ENCODE results near the gene CARM1.

GRCh38 chr19:10963865-10964264 is 92.5 kb downstream of the CARM1 start:
- TF ChIP-seq POLR2AphosphoS5 (IDR thresholded peaks at IDR 0.05; ENCODE audit: low read depth, low read length) (no peak), EZH2 (IDR thresholded peaks at IDR 0.05) (no peak), JUND (IDR thresholded peaks at IDR 0.05) (no peak), SP1 (IDR thresholded peaks at IDR 0.05; ENCODE audit: low read depth) (no peak), SRF (IDR thresholded peaks at IDR 0.05; ENCODE audit: low read depth) (no peak), TCF7L2 (IDR thresholded peaks at IDR 0.05; ENCODE audit: borderline replicate concordance, extremely low read depth, insufficient read depth, insufficient read length) (no peak), RAD21 (IDR thresholded peaks at IDR 0.05; ENCODE audit: low read depth) (no peak), CBX3 (IDR thresholded peaks at IDR 0.05; ENCODE audit: low read depth) (no peak), ZNF274 (IDR thresholded peaks at IDR 0.05; ENCODE audit: low read depth, low read length) (no peak)
- TF ChIP-seq, protein P1, sequence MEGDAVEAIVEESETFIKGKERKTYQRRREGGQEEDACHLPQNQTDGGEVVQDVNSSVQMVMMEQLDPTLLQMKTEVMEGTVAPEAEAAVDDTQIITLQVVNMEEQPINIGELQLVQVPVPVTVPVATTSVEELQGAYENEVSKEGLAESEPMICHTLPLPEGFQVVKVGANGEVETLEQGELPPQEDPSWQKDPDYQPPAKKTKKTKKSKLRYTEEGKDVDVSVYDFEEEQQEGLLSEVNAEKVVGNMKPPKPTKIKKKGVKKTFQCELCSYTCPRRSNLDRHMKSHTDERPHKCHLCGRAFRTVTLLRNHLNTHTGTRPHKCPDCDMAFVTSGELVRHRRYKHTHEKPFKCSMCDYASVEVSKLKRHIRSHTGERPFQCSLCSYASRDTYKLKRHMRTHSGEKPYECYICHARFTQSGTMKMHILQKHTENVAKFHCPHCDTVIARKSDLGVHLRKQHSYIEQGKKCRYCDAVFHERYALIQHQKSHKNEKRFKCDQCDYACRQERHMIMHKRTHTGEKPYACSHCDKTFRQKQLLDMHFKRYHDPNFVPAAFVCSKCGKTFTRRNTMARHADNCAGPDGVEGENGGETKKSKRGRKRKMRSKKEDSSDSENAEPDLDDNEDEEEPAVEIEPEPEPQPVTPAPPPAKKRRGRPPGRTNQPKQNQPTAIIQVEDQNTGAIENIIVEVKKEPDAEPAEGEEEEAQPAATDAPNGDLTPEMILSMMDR (IDR thresholded peaks at IDR 0.05 in 2 of 3, conservative IDR thresholded peaks at IDR 0.05 in 1 of 3; ENCODE audit: borderline replicate concordance in 1 of 3, insufficient read depth in 1 of 3, low read depth in 2 of 3, low read length in 2 of 3) = no peak
- TF ChIP-seq, protein P2, sequence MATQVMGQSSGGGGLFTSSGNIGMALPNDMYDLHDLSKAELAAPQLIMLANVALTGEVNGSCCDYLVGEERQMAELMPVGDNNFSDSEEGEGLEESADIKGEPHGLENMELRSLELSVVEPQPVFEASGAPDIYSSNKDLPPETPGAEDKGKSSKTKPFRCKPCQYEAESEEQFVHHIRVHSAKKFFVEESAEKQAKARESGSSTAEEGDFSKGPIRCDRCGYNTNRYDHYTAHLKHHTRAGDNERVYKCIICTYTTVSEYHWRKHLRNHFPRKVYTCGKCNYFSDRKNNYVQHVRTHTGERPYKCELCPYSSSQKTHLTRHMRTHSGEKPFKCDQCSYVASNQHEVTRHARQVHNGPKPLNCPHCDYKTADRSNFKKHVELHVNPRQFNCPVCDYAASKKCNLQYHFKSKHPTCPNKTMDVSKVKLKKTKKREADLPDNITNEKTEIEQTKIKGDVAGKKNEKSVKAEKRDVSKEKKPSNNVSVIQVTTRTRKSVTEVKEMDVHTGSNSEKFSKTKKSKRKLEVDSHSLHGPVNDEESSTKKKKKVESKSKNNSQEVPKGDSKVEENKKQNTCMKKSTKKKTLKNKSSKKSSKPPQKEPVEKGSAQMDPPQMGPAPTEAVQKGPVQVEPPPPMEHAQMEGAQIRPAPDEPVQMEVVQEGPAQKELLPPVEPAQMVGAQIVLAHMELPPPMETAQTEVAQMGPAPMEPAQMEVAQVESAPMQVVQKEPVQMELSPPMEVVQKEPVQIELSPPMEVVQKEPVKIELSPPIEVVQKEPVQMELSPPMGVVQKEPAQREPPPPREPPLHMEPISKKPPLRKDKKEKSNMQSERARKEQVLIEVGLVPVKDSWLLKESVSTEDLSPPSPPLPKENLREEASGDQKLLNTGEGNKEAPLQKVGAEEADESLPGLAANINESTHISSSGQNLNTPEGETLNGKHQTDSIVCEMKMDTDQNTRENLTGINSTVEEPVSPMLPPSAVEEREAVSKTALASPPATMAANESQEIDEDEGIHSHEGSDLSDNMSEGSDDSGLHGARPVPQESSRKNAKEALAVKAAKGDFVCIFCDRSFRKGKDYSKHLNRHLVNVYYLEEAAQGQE (IDR thresholded peaks at IDR 0.05; ENCODE audit: low read depth) = no peak
- TF ChIP-seq, protein P3, sequence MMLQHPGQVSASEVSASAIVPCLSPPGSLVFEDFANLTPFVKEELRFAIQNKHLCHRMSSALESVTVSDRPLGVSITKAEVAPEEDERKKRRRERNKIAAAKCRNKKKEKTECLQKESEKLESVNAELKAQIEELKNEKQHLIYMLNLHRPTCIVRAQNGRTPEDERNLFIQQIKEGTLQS (IDR thresholded peaks at IDR 0.05) = no peak
- TF ChIP-seq, protein P4, sequence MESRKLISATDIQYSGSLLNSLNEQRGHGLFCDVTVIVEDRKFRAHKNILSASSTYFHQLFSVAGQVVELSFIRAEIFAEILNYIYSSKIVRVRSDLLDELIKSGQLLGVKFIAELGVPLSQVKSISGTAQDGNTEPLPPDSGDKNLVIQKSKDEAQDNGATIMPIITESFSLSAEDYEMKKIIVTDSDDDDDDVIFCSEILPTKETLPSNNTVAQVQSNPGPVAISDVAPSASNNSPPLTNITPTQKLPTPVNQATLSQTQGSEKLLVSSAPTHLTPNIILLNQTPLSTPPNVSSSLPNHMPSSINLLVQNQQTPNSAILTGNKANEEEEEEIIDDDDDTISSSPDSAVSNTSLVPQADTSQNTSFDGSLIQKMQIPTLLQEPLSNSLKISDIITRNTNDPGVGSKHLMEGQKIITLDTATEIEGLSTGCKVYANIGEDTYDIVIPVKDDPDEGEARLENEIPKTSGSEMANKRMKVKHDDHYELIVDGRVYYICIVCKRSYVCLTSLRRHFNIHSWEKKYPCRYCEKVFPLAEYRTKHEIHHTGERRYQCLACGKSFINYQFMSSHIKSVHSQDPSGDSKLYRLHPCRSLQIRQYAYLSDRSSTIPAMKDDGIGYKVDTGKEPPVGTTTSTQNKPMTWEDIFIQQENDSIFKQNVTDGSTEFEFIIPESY (IDR thresholded peaks at IDR 0.05; ENCODE audit: extremely low read depth, insufficient replicate concordance, low read length) = no peak
- TF ChIP-seq, protein P5, sequence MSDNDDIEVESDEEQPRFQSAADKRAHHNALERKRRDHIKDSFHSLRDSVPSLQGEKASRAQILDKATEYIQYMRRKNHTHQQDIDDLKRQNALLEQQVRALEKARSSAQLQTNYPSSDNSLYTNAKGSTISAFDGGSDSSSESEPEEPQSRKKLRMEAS (IDR thresholded peaks at IDR 0.05) = no peak
